Measurements from ENCODE around the gene MUC2. TPM values are rescaled to one million over a fixed set of nuclear protein-coding genes. Genes with fewer than 3 reads are reported as not detected.

MUC2 gene
- total RNA-seq = not detected

DNA sequence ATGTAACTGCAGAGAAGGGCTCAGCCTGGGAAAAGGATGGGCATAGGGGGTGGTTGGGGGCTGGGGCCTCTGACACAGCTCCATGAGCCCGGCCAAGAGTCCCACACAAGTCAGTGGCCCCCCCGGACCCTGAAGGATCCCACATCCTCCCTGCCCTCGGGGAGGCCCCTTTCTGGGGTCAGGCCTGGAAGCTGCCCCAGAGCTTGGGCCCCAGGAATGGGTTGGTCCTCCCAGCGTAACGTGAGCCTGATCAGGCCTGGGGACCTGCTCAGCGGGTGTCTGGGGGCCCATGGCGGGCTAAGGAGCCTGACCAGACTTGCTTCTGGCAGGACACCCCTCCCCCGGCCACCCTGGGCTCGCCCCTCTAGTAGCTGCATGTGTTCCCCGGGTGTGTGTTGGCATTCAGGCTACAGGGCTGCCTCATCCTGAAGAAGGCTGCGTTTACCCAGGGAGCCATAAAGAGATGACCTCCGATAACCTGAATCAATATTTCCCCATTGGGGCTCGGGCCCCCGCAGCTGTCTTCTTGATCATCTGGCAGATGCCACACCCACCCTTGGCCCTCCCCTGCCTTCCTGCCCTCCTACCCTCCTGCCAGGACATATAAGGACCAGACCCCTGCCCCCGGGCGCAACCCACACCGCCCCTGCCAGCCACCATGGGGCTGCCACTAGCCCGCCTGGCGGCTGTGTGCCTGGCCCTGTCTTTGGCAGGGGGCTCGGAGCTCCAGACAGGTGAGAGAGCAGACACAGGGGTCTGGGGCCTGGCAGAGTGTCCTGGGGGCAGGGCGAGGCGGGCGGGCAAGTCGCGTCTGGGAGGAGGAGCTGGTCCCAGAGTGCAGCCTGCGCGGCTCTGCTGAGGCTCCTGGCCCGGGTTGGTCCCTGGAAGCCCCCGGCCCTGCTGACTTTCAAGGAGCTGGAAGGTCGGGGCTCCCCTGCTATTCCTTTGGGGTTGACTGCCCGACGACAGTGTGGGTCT is at the start of gene MUC2:
MUC2 (plus strand) TSS at position 631 of the 978 bp plus-strand sequence.
- H3K9me3 ChIP-seq = no peaks in the 10 kb centered on the region
- DNase-seq (ENCODE audit: low spot score) = no peak
- no peaks in the 10 kb centered on the region for H3K27me3 ChIP-seq
- H3K4me3 ChIP-seq = no peak within 1 kb of the TSS
- no peaks in the 10 kb centered on the region for H3K36me3 ChIP-seq
- H3K4me1 ChIP-seq = peaks cover 0 to 12% of the 10 kb centered on the region in 2 donors
- TF ChIP-seq, protein P1, sequence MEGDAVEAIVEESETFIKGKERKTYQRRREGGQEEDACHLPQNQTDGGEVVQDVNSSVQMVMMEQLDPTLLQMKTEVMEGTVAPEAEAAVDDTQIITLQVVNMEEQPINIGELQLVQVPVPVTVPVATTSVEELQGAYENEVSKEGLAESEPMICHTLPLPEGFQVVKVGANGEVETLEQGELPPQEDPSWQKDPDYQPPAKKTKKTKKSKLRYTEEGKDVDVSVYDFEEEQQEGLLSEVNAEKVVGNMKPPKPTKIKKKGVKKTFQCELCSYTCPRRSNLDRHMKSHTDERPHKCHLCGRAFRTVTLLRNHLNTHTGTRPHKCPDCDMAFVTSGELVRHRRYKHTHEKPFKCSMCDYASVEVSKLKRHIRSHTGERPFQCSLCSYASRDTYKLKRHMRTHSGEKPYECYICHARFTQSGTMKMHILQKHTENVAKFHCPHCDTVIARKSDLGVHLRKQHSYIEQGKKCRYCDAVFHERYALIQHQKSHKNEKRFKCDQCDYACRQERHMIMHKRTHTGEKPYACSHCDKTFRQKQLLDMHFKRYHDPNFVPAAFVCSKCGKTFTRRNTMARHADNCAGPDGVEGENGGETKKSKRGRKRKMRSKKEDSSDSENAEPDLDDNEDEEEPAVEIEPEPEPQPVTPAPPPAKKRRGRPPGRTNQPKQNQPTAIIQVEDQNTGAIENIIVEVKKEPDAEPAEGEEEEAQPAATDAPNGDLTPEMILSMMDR (IDR thresholded peaks at IDR 0.05) = no peak
- no peak within 1 kb of the TSS for H3K27ac ChIP-seq

DNA sequence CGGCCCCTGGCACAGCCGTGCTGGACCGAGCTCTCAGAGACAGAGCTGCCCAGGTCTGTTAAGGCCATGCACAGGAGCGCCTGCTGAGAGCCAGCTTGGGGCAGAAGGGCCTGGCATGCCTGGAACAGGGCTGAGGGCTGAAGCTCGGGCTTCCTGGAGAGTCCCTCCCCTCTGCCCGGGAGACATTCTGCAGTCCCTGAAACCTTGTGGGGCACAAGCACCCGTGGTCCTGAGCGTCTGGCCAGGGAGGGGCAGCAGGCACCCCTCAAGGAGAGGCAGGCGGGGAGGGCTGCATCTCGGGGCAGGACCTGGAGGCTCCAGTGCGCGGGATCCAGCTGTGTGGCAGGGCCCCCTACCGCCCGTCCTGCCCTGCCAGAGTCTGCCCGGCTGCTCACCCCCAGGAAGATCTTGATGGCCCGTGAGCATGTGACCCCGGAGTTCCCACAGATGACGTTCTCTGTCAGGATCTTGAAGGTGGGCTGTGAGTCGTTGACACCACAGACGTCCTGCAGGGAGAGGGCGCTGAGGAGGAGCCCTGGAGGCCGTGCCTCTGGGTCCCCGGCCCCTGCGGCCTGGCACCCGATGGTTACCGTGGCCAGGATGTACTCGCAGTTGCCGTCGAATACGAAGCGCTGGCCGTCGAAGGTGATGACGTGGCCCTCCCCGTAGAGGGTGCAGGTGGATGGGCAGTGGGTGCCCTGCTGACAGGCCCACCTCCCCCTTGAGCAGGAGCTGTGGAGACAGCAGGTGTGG is 49.1 kb upstream of the MUC2 start:
- H3K27me3 ChIP-seq = no peaks in the 10 kb centered on the region
- DNase-seq (ENCODE audit: low spot score) = no peak
- H3K9me3 ChIP-seq = no peaks in the 10 kb centered on the region
- TF ChIP-seq, protein P1 (IDR thresholded peaks at IDR 0.05) = no peak
- H3K4me3 ChIP-seq = no peak overlapping the region
- no peaks in the 10 kb centered on the region for H3K36me3 ChIP-seq
- no peaks in the 10 kb centered on the region for H3K4me1 ChIP-seq
- no peak overlapping the region for H3K27ac ChIP-seq

DNA sequence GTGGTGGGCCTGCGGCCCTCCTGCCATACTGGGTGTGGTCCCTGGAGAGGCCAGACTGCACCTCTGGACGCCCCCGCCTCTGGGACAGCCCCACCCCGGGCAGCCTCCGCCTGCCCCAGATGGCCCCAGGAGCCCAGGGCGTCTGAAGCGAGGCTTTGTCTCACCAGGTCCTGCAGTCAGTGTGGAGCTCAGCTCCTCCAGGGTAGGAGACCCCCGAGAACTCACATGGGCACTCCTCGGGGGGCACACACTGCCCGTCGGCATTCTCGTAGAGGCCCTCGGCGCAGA is 48.6 kb upstream of the MUC2 start:
- Histone ChIP-seq H3K36me3 (no peaks in the 10 kb centered on the region), H3K27me3 (no peaks in the 10 kb centered on the region), H3K9me3 (no peaks in the 10 kb centered on the region), H3K4me1 (no peaks in the 10 kb centered on the region), H3K27ac (no peak overlapping the region), H3K4me3 (no peak overlapping the region)
- DNase-seq (ENCODE audit: low spot score) = no peak
- TF ChIP-seq, protein P1 (IDR thresholded peaks at IDR 0.05) = no peak

DNA sequence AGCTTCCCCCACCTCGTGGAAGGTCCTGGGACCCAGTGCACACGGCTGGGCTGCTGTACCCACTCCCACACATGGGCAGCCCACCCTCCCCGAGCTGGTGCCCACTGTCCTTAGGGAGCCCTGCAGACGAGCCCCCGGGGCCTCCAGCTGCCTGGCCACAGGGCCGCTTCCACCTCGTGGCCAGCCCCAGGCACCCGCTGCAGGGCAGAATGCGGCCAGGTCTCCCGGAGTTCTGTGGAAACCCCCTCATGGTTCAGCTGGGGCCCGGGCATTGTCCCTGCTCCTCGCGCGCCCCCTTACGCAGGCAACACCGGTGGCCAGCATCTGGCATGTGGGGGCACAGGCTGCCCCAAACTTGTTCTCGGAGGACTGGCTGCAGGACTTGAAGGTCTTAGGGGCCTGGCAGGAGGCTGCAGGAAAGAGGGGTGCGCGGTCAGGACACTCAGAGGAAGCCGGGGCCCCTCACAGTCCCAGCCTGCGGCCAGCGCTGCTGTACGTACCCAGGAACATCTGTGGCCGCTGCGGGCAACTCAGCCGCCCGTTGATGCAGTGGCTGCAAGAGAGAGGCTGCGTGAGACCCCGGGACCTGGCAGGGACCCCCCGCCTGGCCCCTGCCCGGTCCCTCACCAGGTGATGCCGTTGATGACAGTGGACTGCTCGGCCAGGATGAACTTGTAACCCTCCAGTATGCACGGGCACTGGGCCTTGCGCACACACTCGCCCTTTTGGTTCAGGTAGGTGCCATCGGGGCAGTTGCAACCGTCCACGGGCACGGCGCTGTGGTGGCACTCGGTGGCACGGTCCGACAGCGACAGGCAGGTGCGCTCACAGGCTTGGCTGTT is 47.8 kb upstream of the MUC2 start:
- Histone ChIP-seq H3K4me1 (no peaks in the 10 kb centered on the region), H3K4me3 (no peak overlapping the region), H3K27ac (no peak overlapping the region), H3K9me3 (no peaks in the 10 kb centered on the region), H3K36me3 (no peaks in the 10 kb centered on the region), H3K27me3 (no peaks in the 10 kb centered on the region)
- TF ChIP-seq, protein P1 (IDR thresholded peaks at IDR 0.05) = no peak
- no peak for DNase-seq (ENCODE audit: low spot score)

DNA sequence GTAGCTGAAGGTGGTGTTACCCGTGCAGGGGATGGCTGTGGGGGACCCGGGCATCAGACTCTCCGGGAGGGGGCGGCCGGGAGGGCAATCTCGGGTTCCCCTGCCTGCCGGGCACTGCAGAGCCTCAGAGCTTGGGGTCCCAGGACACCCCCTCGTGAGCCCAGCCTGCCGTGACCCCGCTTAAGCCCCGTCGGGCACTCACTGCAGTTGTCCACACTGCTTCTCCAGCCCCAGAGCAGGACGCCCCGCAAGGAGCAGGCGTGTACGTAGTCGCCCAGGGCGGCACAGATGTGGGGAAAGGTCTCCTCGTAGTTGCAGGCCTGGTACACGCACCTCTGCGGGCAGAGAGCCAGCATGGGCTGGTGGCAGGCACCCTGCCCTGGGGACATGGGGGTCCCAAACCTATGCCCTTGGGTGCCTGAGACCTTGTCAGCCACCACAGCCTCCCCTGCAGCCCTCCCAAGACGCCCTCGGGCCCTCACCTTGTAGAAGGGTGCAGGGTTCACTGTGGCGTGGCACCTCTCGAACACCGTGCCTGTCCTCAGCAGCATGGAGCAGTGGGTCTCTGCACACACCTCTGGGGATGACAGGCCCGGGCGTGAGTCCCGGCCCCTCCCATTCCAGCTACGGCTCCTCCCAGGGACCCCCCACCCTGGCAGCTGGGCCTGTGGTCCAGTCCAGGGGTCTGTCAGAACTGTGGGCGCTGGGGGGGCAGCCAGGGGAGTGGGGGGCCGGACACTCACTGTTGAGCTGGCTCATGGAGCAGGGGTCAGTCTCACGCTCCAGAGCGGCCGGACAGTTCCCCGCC is 47.0 kb upstream of the MUC2 start:
- no peak for DNase-seq (ENCODE audit: low spot score)
- TF ChIP-seq, protein P1 (IDR thresholded peaks at IDR 0.05) = no peak

More for the DNA sequence above, 47.0 kb upstream of the MUC2 start:
- no peaks in the 10 kb centered on the region for H3K36me3 ChIP-seq
- H3K27me3 ChIP-seq = no peaks in the 10 kb centered on the region
- H3K4me1 ChIP-seq = no peaks in the 10 kb centered on the region
- H3K27ac ChIP-seq = no peak overlapping the region
- H3K9me3 ChIP-seq = no peaks in the 10 kb centered on the region
- H3K4me3 ChIP-seq = no peak overlapping the region
